HK-2 (cell line): Measurements from ENCODE around the gene BACH2.
"Not testable (repeated sequence)": the region's sequence is repeated elsewhere in the genome, so short reads cannot be mapped to it uniquely, and the experiment has no call there.

Experiments used
- DNase-seq: peaks from one replicate; pipeline ENCODE4 v3.0.0-alpha.2; 2018; ENCODE audit not compliant: unreplicated experiment

BACH2 gene

DNA sequence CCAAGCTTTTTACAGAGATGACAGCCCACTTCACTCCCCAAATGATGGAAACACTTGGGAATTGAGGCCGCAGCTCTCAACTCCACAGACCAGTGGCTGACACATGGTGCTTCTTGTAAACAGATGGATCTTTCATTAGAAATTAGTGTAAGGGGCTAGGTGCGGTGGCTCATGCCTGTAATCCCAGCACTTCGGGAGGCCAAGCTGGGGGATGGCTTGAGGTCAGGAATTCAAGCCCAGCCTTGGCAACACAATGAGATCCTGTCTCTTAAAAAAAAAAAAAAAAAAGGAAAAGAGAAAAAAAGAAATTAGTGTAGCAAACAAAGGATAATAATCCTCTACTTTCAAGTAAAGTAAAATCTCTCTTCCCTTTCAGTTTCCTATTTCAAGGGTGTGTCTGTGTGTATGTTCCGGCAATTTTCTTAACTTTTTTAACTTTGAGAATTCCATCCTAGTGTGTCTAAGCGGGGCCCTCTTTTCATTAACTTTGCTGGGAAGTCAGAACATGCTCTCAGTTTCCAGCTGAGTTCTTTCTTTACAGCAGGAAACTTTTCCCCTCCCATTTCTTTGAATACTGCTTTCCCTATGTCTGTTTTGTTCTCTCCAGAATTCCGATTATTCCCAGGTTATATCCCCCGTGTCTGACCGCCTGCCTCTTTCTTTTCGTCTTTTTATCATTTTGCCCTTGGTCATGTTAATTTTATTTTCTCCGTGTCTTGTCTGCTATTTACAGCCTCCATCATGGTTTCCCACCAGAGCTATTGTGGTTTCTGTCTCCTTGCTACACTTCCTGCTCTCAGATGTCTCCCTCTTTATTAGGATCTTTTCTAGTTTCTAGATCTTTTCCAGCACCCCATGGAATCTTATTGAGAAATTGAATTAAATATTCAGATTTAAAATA lies 386.4 kb downstream of the BACH2 start:
- not testable (repeated sequence) for DNase-seq

DNA sequence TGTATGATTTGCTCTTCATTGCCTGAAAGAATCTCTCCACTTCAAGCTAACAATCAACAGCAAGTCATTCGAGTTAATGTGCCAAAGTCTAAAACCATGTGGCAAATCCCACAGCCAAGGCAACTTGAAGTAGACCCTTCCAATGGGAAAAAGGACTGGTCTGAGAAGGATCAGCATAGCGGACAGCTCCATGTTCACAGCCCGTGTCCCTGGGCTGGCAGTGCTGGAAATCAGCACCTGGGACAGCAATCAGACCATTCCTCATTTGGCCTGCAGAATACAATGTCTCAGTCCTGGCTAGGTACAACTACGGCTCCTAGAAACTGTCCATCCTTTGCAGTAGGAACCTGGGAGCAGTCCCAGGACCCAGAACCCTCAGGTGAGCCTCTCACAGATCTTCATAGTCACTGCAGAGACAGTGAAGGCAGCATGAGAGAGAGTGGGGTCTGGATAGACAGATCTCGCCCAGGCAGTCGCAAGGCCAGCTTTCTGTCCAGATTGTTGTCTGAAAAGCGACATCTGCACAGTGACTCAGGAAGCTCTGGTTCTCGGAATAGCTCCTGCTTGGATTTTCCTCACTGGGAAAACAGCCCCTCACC lies 401.3 kb downstream of the BACH2 start:
- DNase-seq, result peak; percentile 49

DNA sequence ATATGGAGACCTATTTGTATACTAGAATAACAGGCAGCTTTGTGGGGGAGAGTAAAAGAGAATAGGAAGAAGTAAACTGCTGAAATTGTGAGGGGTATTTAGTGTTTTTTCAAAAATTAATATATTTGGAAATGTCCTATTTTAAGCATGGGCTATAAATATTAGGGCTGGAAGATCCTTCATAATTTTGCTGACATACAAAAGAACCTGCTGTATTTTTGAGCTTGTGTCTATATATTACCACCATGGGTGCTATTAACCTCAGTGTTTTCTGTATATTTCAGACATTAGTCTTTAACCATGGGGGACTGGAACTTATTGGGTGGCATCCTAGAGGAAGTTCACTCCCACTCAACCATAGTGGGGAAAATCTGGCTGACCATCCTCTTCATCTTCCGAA lies 402.5 kb downstream of the BACH2 start, which contains the start of gene GJA10:
TSS of gene GJA10 (plus strand) at position 301 of the 400 bp plus-strand sequence. CDS start at position 301, 0 bp downstream.
- no peak for DNase-seq

DNA sequence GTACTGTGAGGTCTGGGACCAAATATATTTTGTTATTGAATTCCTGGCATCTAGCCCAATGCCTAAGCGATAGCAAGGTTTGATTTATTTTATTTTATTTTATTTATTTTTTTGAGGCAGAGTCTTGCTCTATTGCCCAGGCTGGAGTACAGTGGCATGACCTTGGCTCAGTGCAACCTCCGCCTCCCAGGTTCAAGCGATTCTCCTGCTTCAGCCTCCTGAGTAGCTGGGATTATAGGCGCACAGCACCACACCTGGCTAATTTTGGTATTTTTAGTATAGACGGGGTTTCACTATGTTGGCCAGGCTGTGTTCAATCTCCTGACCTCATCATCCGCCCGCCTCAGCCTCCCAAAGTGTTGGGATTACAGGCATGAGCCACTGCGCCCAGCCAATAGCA lies 404.1 kb downstream of the BACH2 start:
- not testable (repeated sequence) for DNase-seq

DNA sequence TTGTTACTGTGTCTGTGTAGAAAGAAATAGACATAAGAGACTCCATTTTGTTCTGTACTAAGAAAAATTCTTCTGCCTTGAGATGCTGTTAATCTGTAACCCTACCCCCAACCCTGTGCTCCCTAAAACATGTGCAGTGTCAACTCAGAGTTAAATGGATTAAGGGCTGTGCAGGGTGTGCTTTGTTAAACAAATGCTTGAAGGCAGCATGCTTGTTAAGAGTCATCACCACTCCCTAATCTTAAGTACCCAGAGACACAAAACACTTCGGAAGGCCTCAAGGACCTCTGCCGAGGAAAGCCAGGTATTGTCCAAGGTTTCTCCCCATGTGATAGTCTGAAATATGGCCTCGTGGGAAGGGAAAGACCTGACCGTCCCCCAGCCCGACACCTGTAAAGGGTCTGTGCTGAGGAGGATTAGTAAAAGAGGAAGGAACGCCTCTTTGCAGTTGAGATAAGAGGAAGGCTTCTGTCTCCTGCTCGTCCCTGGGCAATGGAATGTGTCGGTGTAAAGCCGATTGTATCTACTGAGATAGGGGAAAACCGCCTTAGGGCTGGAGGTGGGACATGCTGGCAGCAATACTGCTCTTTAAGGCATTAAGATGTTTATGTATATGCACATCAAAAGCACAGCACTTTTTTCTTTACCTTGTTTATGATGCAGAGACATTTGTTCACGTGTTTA lies 405.7 kb downstream of the BACH2 start:
- not testable (repeated sequence) for DNase-seq

DNA sequence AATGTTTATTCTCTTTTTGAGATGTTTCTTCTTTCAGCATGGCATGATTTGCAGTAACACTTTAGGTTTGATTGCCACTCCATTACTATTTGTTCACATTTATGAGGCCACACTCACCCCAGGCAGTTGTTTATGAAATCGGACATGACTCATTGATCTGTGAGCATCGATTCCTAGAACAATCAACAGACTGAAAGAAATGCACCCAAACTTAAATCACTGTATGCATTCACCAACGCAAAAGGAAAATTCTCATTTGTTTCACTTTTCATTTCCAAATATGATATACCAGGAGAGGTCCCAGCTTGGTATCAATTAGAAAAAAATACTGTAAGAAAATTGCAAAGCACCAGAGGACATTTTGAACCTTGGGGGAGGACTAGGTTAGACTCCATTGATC lies 407.8 kb downstream of the BACH2 start:
- DNase-seq, result no peak

DNA sequence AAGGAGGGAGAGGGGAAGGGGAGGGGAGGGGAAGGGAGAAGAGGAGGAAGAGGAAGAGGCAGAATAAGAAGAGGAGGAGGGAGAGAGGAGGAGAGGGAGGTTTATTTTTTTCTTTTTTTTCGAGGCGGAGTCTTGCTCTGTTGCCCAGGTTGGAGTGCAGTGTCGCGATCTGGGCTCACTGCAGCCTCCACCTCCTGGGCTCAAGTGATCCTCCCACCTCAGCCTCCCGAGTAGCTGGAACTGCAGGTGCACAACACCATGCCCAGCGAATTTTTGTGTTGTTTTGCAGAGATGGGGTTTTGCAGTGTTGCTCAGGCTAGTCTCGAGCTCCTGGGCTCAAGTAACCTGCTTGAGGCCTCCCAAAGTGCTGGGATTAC lies 408.5 kb downstream of the BACH2 start:
- no peak for DNase-seq

DNA sequence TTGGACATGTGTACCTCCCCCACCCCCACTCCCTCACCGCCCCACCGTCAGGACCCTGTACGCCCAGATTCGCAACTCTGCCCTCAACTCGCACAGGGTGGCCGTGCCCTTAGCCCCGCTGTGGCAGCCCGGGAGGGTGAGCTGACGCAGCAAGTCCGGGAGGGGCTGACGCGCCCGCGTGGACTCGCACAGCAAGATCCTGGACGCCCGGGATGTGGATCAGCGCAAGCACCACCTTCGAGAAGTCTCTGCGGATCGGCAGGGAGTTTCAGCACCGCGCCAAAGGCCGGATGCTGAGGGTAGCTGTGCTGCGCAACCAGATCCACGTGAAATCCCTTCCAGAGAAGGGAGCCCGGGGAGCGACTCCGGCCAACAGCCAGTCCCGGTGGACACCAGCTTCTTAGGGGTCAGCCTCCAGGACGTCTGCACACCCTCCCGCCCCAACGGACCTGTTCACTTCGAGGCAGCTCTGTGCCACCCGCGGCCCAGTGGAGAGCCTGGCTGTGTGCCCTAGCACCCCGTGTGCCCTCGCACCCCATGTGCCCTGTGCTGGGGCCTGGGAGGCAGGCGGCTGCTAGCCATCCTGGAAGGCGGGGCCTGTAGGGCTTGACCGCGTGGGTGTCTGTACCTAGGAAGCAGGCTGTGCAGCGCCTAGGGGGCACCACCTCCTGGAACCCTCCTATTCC lies 409.0 kb downstream of the BACH2 start:
- DNase-seq, result no peak

DNA sequence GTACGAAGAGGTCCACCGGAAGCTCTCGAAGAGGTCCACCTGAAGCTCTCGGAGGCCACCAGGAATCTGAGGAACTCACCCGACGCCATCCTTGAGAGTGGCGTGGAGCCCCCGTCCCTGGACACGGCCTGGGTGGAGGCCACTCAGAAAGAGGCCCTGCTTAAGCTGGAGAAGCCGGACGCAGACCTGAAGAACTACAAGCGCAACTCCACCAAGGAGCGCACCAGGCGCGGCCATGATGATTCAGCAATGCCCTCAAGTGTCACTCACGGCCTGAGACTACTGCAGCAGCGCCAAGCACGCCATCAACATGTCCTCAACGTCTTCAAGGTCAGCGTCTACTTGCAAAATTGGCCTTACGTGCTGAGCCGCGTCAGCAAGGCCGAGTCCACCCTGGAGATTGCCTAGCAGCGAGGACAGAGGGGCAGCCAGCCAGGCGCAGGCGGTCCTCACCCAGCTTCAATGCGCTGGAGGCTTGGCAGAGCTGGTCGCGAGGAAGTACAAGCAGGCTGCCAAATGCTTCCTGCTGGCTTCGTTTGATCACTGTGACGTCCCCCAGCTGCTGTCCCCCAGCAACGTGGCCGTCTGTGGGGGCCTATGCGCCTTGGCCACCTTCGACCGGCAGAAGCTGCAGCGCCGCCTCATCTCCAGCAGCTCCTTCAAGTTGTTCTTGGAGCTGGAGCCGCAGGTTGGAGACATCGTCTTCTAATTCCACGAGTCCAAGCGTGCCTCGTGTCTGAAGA lies 410.1 kb downstream of the BACH2 start:
- DNase-seq, result no peak
